WERI-Rb-1 (cell line): ENCODE measurements around the gene LRRC36.

Experiments used
- DNase-seq: peaks from one replicate; pipeline ENCODE4 v3.0.0-alpha.2; 2020
- H3K27ac ChIP-seq: fragments of 250-450 bp; sonication (Bioruptor Pico); 2 replicates; pipeline ENCODE4 v1.5.1; 2020; ENCODE audit warnings: mild to moderate bottlenecking, moderate library complexity
- H3K27me3 ChIP-seq: fragments of 250-450 bp; sonication (Bioruptor Pico); 2 replicates; pipeline ENCODE4 v1.5.1; 2021; ENCODE audit warnings: mild to moderate bottlenecking, low read depth, moderate library complexity; ENCODE audit not compliant: insufficient read depth, severe bottlenecking
- H3K36me3 ChIP-seq: fragments of 250-450 bp; sonication (Bioruptor Pico); 2 replicates; pipeline ENCODE4 v1.5.1; 2020; ENCODE audit warnings: mild to moderate bottlenecking, moderate library complexity
- H3K4me3 ChIP-seq: 2 replicates; pipeline ENCODE4 v1.5.1; 2011; ENCODE audit warnings: low read depth, mild to moderate bottlenecking, control low read depth, low read length
- H3K9me3 ChIP-seq: fragments of 250-450 bp; sonication (Bioruptor Pico); 2 replicates; pipeline ENCODE4 v1.5.1; 2021; ENCODE audit warnings: mild to moderate bottlenecking, moderate library complexity; ENCODE audit not compliant: severe bottlenecking
- TF ChIP-seq, protein P1 (sequence below): IDR thresholded peaks from 2 replicates; pipeline ENCODE4 v1.5.1; 2011; ENCODE audit warnings: low read depth, mild to moderate bottlenecking, control low read depth, inconsistent platforms, low read length

Gene LRRC36

DNA sequence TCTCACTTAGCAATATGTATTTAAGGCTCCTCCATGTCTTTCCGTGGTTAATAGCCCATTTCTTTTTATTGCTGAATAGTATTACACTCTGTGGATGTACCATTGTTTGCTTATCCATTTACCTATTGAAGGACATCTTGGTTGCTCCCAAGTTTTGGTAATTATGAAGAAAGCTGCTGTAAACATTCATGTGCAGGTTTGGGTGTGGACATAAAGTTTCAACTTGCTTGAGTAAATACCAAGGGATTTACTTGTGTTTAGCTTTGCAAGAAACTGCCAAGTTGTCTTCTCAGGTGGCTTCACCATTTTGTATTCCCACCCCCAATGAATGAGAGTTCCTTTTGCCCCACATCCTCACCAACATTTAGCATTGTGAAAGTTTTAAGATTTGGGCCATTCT lies 9.5 kb downstream of the LRRC36 start:
- TF ChIP-seq, protein P1, sequence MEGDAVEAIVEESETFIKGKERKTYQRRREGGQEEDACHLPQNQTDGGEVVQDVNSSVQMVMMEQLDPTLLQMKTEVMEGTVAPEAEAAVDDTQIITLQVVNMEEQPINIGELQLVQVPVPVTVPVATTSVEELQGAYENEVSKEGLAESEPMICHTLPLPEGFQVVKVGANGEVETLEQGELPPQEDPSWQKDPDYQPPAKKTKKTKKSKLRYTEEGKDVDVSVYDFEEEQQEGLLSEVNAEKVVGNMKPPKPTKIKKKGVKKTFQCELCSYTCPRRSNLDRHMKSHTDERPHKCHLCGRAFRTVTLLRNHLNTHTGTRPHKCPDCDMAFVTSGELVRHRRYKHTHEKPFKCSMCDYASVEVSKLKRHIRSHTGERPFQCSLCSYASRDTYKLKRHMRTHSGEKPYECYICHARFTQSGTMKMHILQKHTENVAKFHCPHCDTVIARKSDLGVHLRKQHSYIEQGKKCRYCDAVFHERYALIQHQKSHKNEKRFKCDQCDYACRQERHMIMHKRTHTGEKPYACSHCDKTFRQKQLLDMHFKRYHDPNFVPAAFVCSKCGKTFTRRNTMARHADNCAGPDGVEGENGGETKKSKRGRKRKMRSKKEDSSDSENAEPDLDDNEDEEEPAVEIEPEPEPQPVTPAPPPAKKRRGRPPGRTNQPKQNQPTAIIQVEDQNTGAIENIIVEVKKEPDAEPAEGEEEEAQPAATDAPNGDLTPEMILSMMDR = no peak
- no peak for DNase-seq
- peaks cover 3% of the 10 kb centered on the region for H3K9me3 ChIP-seq
- no peak overlapping the region for H3K27ac ChIP-seq
- H3K4me3 ChIP-seq = no peak overlapping the region
- no peaks in the 10 kb centered on the region for H3K36me3 ChIP-seq
- H3K27me3 ChIP-seq = no peaks in the 10 kb centered on the region

DNA sequence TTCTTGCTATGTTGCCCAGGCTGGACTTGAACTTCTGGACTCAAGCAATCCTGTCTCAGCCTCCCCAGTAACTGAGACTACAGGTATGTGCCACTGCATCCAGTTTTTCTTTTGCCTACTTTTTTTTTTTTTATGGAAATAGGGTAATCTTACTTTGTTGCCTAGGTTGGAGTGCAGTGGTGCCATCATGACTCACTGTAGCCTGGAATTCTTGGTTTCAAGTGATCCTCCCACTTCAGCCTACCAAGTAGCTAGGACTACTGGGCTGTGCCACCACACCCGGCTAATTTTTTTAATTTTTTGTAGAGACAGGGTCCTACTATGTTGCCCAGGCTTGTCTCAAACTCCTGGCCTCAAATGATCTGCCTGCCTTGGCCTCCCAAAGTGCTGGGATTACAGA lies 10.0 kb downstream of the LRRC36 start:
- no peak for DNase-seq
- Histone ChIP-seq H3K27me3 (no peaks in the 10 kb centered on the region), H3K36me3 (no peaks in the 10 kb centered on the region), H3K9me3 (peaks cover 3% of the 10 kb centered on the region), H3K27ac (no peak overlapping the region), H3K4me3 (no peak overlapping the region)
- TF ChIP-seq, protein P1 = no peak

DNA sequence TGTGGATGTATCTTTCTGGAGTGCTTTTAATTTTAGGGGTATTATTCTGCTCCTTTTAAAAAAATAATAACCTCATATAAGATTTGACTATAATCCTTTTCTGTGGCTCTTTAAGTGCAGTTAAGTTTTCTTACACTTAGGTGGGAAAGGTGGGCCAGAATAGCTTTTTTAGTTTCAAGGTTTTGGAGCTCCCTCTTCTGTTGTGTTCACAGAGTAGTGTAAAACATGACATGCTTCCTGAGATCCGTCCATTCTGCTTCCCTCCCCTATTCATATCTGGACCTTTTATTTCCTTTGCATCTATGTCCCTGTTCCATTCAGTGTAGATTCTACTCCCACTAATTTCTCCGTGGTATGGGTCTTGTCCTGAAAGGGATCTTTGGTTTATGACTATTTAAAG lies 12.8 kb downstream of the LRRC36 start:
- DNase-seq = no peak
- H3K27me3 ChIP-seq = no peaks in the 10 kb centered on the region

DNA sequence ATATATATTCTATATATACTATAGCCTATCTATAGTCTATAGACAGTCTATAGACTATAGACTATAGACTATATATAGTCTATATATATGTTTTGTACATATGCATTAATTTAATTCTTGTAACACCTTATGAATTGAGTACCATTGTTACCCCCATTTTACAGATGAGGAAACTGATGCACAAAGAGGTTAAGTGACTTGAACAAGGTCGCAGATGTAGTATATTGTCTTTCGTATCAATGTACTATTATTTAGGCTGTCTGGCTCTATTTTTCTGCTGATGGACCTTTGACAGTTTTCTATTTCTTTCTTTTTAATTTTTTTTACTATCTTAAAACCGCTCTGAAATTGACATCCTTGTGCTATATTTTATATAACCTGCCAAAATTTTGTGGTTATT lies 14.6 kb downstream of the LRRC36 start:
- Histone ChIP-seq H3K36me3 (no peaks in the 10 kb centered on the region), H3K4me3 (no peak overlapping the region), H3K27me3 (no peaks in the 10 kb centered on the region), H3K27ac (no peak overlapping the region), H3K9me3 (no peaks in the 10 kb centered on the region)
- TF ChIP-seq, protein P1 = no peak
- no peak for DNase-seq

More for the DNA sequence above, 12.8 kb downstream of the LRRC36 start:
- Histone ChIP-seq H3K36me3 (no peaks in the 10 kb centered on the region), H3K9me3 (peaks cover 3% of the 10 kb centered on the region), H3K4me3 (no peak overlapping the region), H3K27ac (no peak overlapping the region)
- TF ChIP-seq, protein P1 = peak; percentile 22; the same call in 1 of the 2 replicates

DNA sequence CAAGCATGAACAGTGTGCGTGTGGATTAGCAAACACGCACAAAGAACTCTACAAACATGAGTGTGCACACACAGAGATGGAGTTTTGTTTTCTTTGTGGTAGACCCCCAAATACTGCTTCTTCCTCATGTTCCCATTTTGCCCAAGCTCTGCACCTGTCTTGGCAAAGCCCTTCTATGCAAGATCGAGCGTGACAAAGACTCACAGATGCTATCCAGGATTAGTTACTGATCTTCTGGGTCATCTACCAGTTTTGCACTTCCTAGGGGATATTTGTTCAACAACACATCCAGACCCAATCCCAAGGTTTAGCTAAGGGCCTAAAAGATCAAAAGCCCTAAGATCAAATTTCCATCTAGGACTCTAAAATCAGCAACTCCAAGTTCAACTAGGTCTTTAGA lies 16.0 kb downstream of the LRRC36 start:
- no peaks in the 10 kb centered on the region for H3K36me3 ChIP-seq
- DNase-seq = peak; percentile 14
- H3K4me3 ChIP-seq = no peak overlapping the region
- H3K27ac ChIP-seq = no peak overlapping the region
- no peaks in the 10 kb centered on the region for H3K9me3 ChIP-seq
- H3K27me3 ChIP-seq = no peaks in the 10 kb centered on the region
- TF ChIP-seq, protein P1 = no peak

DNA sequence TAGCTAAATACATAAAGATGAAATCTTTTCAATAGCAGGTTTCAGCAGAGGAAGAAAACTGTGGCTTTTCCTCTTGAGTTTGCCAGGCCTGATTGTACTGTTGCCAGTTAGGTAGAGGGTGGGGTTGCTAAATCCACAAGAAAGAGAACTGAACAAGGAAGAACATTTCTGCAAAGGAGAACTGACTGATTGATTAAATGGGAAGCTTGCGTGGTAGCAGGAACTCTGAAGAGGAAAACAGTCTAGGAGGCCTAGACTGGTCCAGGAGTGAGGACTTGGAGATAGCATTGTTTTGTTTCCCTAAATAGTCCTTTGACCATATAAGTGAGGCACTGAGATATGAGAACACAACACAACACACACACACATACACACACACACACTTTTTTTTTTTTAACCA lies 18.8 kb downstream of the LRRC36 start:
- no peak overlapping the region for H3K4me3 ChIP-seq
- H3K27ac ChIP-seq = no peak overlapping the region
- no peak for DNase-seq
- TF ChIP-seq, protein P1 = no peak
- H3K9me3 ChIP-seq = no peaks in the 10 kb centered on the region
- H3K36me3 ChIP-seq = no peaks in the 10 kb centered on the region
- no peaks in the 10 kb centered on the region for H3K27me3 ChIP-seq
